B cell (primary cell): ENCODE results near the gene LIG4. TPM values are rescaled to one million over a fixed set of nuclear protein-coding genes. Genes with fewer than 3 reads are reported as not detected.

Experiments used
- ATAC-seq: fragments of 200-7000 bp; cut with Tn5 transposase; one replicate; pipeline ENCODE4 v1.10.0; 2021; ENCODE audit warnings: low read depth, mild to moderate bottlenecking, moderate number of reproducible peaks, moderate library complexity
- CTCF ChIA-PET: fragments of 350-600 bp; sonication (Branson Sonifier 250); formaldehyde crosslinking; loops from one replicate; lab custom pipeline; 2021; ENCODE audit warnings: antibody characterized with exemption, inconsistent platforms; lab: Charles Lee
- POLR2A ChIA-PET: fragments of 350-600 bp; sonication (Branson Sonifier 250); formaldehyde crosslinking; loops from one replicate; lab custom pipeline; 2021; ENCODE audit warnings: antibody characterized with exemption; lab: Charles Lee
- DNase-seq: peaks from one replicate; pipeline ENCODE4 v3.0.0; 2013
- H2AFZ ChIP-seq: 2 replicates; pipeline ENCODE4 v1.6.1; 2012; ENCODE audit warnings: mild to moderate bottlenecking, low read depth, low read length; ENCODE audit not compliant: insufficient read depth, poor library complexity, severe bottlenecking
- H3K27ac ChIP-seq, 2 donors: 1 replicate in 1 of 2; 2 replicates in 1 of 2; pipeline ENCODE4 v1.5.1; 2012 to 2013; ENCODE audit warnings: low read length in 2 of 2, mild to moderate bottlenecking in 2 of 2, moderate library complexity in 1 of 2
- H3K27me3 ChIP-seq, 4 experiments: fragments of 200-600 bp in 1 of 4; sonication (generic) in 1 of 4; replicated peaks in 1 of 4; 1 replicate in 2 of 4; 2 replicates in 2 of 4; pipeline versions ENCODE4 v1.6.1 to v1.7.0; 2013 to 2016; ENCODE audit warnings: low read length in 3 of 4, mild to moderate bottlenecking in 2 of 4, mixed read lengths in 1 of 4, moderate library complexity in 1 of 4; ENCODE audit not compliant: insufficient read depth in 4 of 4, control insufficient read depth in 3 of 4; ENCODE audit errors: control extremely low read depth in 1 of 4
- H3K36me3 ChIP-seq, 2 experiments: replicated peaks in 1 of 2; 1 replicate in 1 of 2; 2 replicates in 1 of 2; pipeline versions ENCODE4 v1.6.1 to v1.7.1; 2013; ENCODE audit warnings: low read length in 1 of 2; ENCODE audit not compliant: insufficient read depth in 2 of 2, control insufficient read depth in 1 of 2; ENCODE audit errors: control extremely low read depth in 1 of 2, extremely low read depth in 1 of 2
- H3K4me1 ChIP-seq, 2 donors: fragments of 200-600 bp in 1 of 2; sonication (generic) in 1 of 2; 1 replicate in 1 of 2; 2 replicates in 1 of 2; pipeline versions ENCODE4 v1.5.1 to v1.6.1; 2013 to 2017; ENCODE audit warnings: low read length in 2 of 2; ENCODE audit not compliant: control insufficient read depth in 2 of 2, insufficient read depth in 2 of 2
- H3K4me2 ChIP-seq: replicated peaks from 2 replicates; pipeline ENCODE3; 2012; ENCODE audit warnings: mild to moderate bottlenecking, low read depth, low read length; ENCODE audit not compliant: poor library complexity, severe bottlenecking
- H3K4me3 ChIP-seq, 5 experiments: fragments of 200-600 bp in 1 of 5; sonication (generic) in 1 of 5; 1 replicate in 3 of 5; 2 replicates in 2 of 5; pipeline versions ENCODE4 v1.5.1 to v1.7.0; 2011 to 2016; ENCODE audit warnings: low read length in 4 of 5, mild to moderate bottlenecking in 4 of 5, low read depth in 2 of 5, control low read depth in 1 of 5, moderate library complexity in 1 of 5; ENCODE audit not compliant: insufficient read depth in 1 of 5; ENCODE audit errors: control extremely low read depth in 1 of 5, extremely low read depth in 1 of 5
- H3K79me2 ChIP-seq: fragments of 200-600 bp; sonication (generic); one replicate; pipeline ENCODE4 v1.6.0; 2016; ENCODE audit warnings: low read length; ENCODE audit not compliant: control insufficient read depth, insufficient read depth
- H3K9ac ChIP-seq: fragments of 200-600 bp; sonication (generic); 2 replicates; pipeline ENCODE4 v1.6.1; 2017; ENCODE audit warnings: mild to moderate bottlenecking, low read length, moderate library complexity
- H3K9me3 ChIP-seq, 3 donors: one replicate each; pipeline versions ENCODE4 v1.6.1 to v1.7.1; 2013; ENCODE audit warnings: low read length in 2 of 3; ENCODE audit not compliant: control insufficient read depth in 2 of 3, insufficient read depth in 1 of 3; ENCODE audit errors: control extremely low read depth in 1 of 3
- H4K20me1 ChIP-seq: 2 replicates; pipeline ENCODE4 v1.6.0; 2012; ENCODE audit warnings: mild to moderate bottlenecking, low read length; ENCODE audit not compliant: insufficient read depth, control insufficient read depth, poor library complexity, severe bottlenecking
- H3K27ac Mint-ChIP-seq: one replicate; pipeline ENCODE4 v1.8.0; 2021; ENCODE audit warnings: mixed read lengths
- H3K27me3 Mint-ChIP-seq: one replicate; pipeline ENCODE4 v1.8.0; 2021; ENCODE audit warnings: mixed read lengths
- H3K4me1 Mint-ChIP-seq: one replicate; pipeline ENCODE4 v1.8.0; 2021; ENCODE audit warnings: mixed read lengths
- H3K4me3 Mint-ChIP-seq: one replicate; pipeline ENCODE4 v1.8.0; 2021; ENCODE audit warnings: mixed read lengths
- H3K9me3 Mint-ChIP-seq: one replicate; pipeline ENCODE4 v1.8.0; 2022; ENCODE audit warnings: mixed read lengths; ENCODE audit not compliant: insufficient read depth
- EZH2 ChIP-seq: IDR thresholded peaks from 2 replicates; pipeline ENCODE4 v1.6.1; 2012; ENCODE audit warnings: borderline replicate concordance, low read depth, mild to moderate bottlenecking, moderate library complexity, low read length; ENCODE audit not compliant: insufficient read depth, poor library complexity, severe bottlenecking
- WGBS: methylation state at CpG from one replicate; pipeline ENCODE4 v1.1.5; 2013; ENCODE audit warnings: missing lambda C conversion rate; ENCODE audit not compliant: insufficient coverage; 5-methylcytosine and 5-hydroxymethylcytosine counted together
- intact Hi-C: fragments of 100-400 bp; cut with micrococcal nuclease; formaldehyde crosslinking; loops from one replicate; pipeline ENCODE4 v1.10.0; 2022
- polyA plus RNA-seq: library from polyadenylated mRNA; depleted of rRNA; stranded (reverse); fragments of >200 nt; gene quantifications from 2 replicates; pipeline ENCODE4 v1.2.3, GENCODE V29; 2012
- total RNA-seq, 2 donors: library from RNA; stranded (reverse); fragments of 120-200 nt in 1 of 2; gene quantifications; 1 replicate in 1 of 2; 2 replicates in 1 of 2; pipeline versions ENCODE4 v1.2.3 to v1.2.4, GENCODE V29; 2013 to 2022
- TF ChIP-seq, protein P1 (sequence below): fragments of 200-600 bp; IDR thresholded peaks from one replicate; pipeline ENCODE4 v1.8.0; 2022; ENCODE audit warnings: antibody characterized with exemption, mild to moderate bottlenecking

LIG4 gene
- total and polyA plus RNA-seq, 2 donors (not counting 1 experiment from before 2014, with no cell fraction given), result 6.6 to 22.3 TPM

DNA sequence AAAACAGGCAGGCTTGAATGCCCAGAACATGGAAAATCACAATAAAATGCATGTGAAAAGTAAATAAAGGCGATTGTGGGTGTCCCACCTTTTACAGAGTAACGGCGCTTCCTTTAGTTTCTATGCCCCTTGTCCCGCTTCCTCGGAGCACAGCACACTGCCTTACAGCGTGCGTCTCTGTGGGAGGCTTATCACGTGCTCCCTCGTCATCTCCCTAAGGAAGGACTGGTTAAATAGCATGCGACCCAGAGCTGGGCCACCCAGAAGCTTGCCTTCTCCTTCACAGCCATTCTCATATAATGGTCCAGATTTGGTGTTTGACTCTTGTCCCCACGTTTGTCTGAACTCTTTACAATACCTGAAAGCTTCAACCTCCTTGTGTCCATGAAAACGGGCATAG, 56.6 kb downstream of the LIG4 start:
- intact Hi-C loops, result no loop called here
- no peak for DNase-seq
- 94% methylated on average over 11 of the region's 12 CpGs for WGBS

More for the DNA sequence above, 56.6 kb downstream of the LIG4 start:
- no peak overlapping the region for H3K9ac ChIP-seq
- no peaks in the 10 kb centered on the region for H4K20me1 ChIP-seq
- H3K4me2 ChIP-seq, result no peak overlapping the region
- Mint-ChIP-seq H3K4me1 (no peaks in the 10 kb centered on the region), H3K9me3 (peaks cover 3% of the 10 kb centered on the region), H3K27me3 (peaks cover 8% of the 10 kb centered on the region), H3K4me3 (no peak overlapping the region), H3K27ac (no peak overlapping the region)
- no peak overlapping the region for H3K4me3 ChIP-seq
- H3K4me1 ChIP-seq, result no peaks in the 10 kb centered on the region
- H3K9me3 ChIP-seq, result no peaks in the 10 kb centered on the region
- no peaks in the 10 kb centered on the region for H3K79me2 ChIP-seq
- H3K36me3 ChIP-seq, result no peaks in the 10 kb centered on the region
- ChIA-PET CTCF (no interaction called here), POLR2A (no interaction called here)
- TF ChIP-seq EZH2, result no peak
- TF ChIP-seq, protein P1, sequence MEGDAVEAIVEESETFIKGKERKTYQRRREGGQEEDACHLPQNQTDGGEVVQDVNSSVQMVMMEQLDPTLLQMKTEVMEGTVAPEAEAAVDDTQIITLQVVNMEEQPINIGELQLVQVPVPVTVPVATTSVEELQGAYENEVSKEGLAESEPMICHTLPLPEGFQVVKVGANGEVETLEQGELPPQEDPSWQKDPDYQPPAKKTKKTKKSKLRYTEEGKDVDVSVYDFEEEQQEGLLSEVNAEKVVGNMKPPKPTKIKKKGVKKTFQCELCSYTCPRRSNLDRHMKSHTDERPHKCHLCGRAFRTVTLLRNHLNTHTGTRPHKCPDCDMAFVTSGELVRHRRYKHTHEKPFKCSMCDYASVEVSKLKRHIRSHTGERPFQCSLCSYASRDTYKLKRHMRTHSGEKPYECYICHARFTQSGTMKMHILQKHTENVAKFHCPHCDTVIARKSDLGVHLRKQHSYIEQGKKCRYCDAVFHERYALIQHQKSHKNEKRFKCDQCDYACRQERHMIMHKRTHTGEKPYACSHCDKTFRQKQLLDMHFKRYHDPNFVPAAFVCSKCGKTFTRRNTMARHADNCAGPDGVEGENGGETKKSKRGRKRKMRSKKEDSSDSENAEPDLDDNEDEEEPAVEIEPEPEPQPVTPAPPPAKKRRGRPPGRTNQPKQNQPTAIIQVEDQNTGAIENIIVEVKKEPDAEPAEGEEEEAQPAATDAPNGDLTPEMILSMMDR, result no peak
- no peak overlapping the region for H2AFZ ChIP-seq
- no peak overlapping the region for H3K27ac ChIP-seq
- H3K27me3 ChIP-seq, result peaks cover 0 to 2% (median 0%) of the 10 kb centered on the region in 4 experiments
- ATAC-seq, result no peak

Other genes with a start within 250 kb of the LIG4 start
- 14.3 and 14.6 TPM in 2 replicates for gene ABHD13, start 2.9 kb upstream of the LIG4 start, total RNA-seq
- gene ABHD13, start 2.9 kb upstream of the LIG4 start, polyA plus RNA-seq, result 6.2 and 10.3 TPM in 2 replicates
- 4.5 and 4.7 TPM in 2 replicates for gene TNFSF13B, start 54.2 kb upstream of the LIG4 start, total RNA-seq
- 1.7 and 2.0 TPM in 2 replicates for gene TNFSF13B, start 54.2 kb upstream of the LIG4 start, polyA plus RNA-seq